Measurements from ENCODE around the gene VSIG4. TPM values are rescaled to one million over a fixed set of nuclear protein-coding genes. Genes with fewer than 3 reads are reported as not detected.

VSIG4 gene
- total RNA-seq, 1 donor from 2014 or later = not detected

- Mint-ChIP-seq H3K9me3 (peaks cover 2% of the 10 kb centered on the region), H3K36me3 (ENCODE audit: low read depth) (peaks cover 2% of the 10 kb centered on the region), H3K27me3 (ENCODE audit: low read depth) (no peaks in the 10 kb centered on the region)
Measured at GRCh38 chrX:66036231-66036630, 3.6 kb downstream of the VSIG4 start.

GRCh38 chrX:66035667-66036066 is 4.2 kb downstream of the VSIG4 start:
- Mint-ChIP-seq H3K36me3 (ENCODE audit: low read depth) (peaks cover 2% of the 10 kb centered on the region), H3K4me1 (peaks cover 5% of the 10 kb centered on the region), H3K27me3 (ENCODE audit: low read depth) (no peaks in the 10 kb centered on the region), H3K9me3 (peaks cover 2% of the 10 kb centered on the region), H3K27ac (ENCODE audit: unreplicated experiment) (no peak overlapping the region), H3K4me3 (no peak overlapping the region)
- no peak for DNase-seq (ENCODE audit: low read depth, low spot score)
- no peak for TF ChIP-seq CTCF (conservative IDR thresholded peaks at IDR 0.05)

More at GRCh38 chrX:66036231-66036630, 3.6 kb downstream of the VSIG4 start:
- no peak for DNase-seq (ENCODE audit: low read depth, low spot score)
- no peak overlapping the region for H3K4me3 Mint-ChIP-seq
- no peak overlapping the region for H3K27ac Mint-ChIP-seq (ENCODE audit: unreplicated experiment)
- no peak for TF ChIP-seq CTCF (conservative IDR thresholded peaks at IDR 0.05)
- H3K4me1 Mint-ChIP-seq = peaks cover 5% of the 10 kb centered on the region

GRCh38 chrX:66030505-66031317 is 9.2 kb downstream of the VSIG4 start:
- Mint-ChIP-seq H3K36me3 (ENCODE audit: low read depth) (no peaks in the 10 kb centered on the region), H3K4me3 (no peak overlapping the region), H3K9me3 (no peaks in the 10 kb centered on the region), H3K4me1 (no peaks in the 10 kb centered on the region), H3K27me3 (ENCODE audit: low read depth) (no peaks in the 10 kb centered on the region), H3K27ac (ENCODE audit: unreplicated experiment) (no peak overlapping the region)
- peak; percentile 54 for TF ChIP-seq CTCF (conservative IDR thresholded peaks at IDR 0.05)
- no peak for DNase-seq (ENCODE audit: low read depth, low spot score)

GRCh38 chrX:66028936-66029335 is 10.9 kb downstream of the VSIG4 start:
- no peaks in the 10 kb centered on the region for H3K27me3 Mint-ChIP-seq (ENCODE audit: low read depth)
- no peak overlapping the region for H3K4me3 Mint-ChIP-seq
- H3K36me3 Mint-ChIP-seq (ENCODE audit: low read depth) = no peaks in the 10 kb centered on the region
- no peaks in the 10 kb centered on the region for H3K4me1 Mint-ChIP-seq
- TF ChIP-seq CTCF (conservative IDR thresholded peaks at IDR 0.05) = no peak
- no peak for DNase-seq (ENCODE audit: low read depth, low spot score)
- no peaks in the 10 kb centered on the region for H3K9me3 Mint-ChIP-seq
- no peak overlapping the region for H3K27ac Mint-ChIP-seq (ENCODE audit: unreplicated experiment)

- H3K4me1 Mint-ChIP-seq = no peaks in the 10 kb centered on the region
- no peaks in the 10 kb centered on the region for H3K27me3 Mint-ChIP-seq (ENCODE audit: low read depth)
- no peak for TF ChIP-seq CTCF (conservative IDR thresholded peaks at IDR 0.05)
- peaks cover 2% of the 10 kb centered on the region for H3K9me3 Mint-ChIP-seq
- no peak overlapping the region for H3K27ac Mint-ChIP-seq (ENCODE audit: unreplicated experiment)
- no peak overlapping the region for H3K4me3 Mint-ChIP-seq
- no peak for DNase-seq (ENCODE audit: low read depth, low spot score)
- no peaks in the 10 kb centered on the region for H3K36me3 Mint-ChIP-seq (ENCODE audit: low read depth)
Measured at GRCh38 chrX:66024570-66024969, 15.3 kb downstream of the VSIG4 start.

Measured in neural crest cell (in vitro differentiated cells).